LNCaP clone FGC (cell line): Measurements from ENCODE around the gene ARMH4.

Experiments
- DNase-seq: peaks from one replicate; pipeline ENCODE4 v3.0.0-alpha.2; 2011; ENCODE audit warnings: low read depth
- H3K4me3 ChIP-seq: 2 replicates; pipeline ENCODE4 v1.5.1; 2011; ENCODE audit warnings: mild to moderate bottlenecking, low read depth, low read length, control low read depth
- CTCF ChIP-seq: IDR thresholded peaks from 2 replicates; pipeline ENCODE4 v1.5.1; 2012; ENCODE audit warnings: mild to moderate bottlenecking; ENCODE audit not compliant: control insufficient read depth, insufficient read depth; ENCODE audit errors: extremely low read depth

ARMH4 gene

DNA sequence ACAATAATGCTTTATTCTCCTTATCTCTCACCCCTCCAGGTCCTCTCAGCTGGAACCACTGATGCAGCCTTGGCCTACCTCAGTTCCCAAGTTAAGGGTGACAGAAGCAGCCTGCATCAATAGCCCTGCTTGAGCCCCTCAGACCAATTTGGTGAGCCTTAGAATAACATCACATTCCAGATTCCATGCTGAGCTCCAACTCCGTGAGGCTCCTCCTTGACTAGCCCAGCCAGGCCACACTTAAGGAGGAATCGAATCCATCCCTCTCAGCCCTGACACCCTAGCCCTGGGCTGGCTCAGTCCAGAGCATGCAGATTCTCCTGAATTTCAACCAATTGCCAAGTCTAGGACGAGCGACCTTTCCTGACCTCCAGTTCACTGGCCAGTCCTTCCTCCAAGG is 91.1 kb downstream of the ARMH4 start:
- no peak overlapping the region for H3K4me3 ChIP-seq
- DNase-seq: no peak
- TF ChIP-seq CTCF: no peak

- H3K4me3 ChIP-seq: no peak overlapping the region
- TF ChIP-seq CTCF: no peak
- no peak for DNase-seq
These were observed 91.9 kb downstream of the ARMH4 start for GRCh38 chr14:58060077-58060476.

- TF ChIP-seq CTCF: no peak
- no peak for DNase-seq
- H3K4me3 ChIP-seq: no peak overlapping the region
These were observed 92.9 kb downstream of the ARMH4 start for GRCh38 chr14:58059126-58059525.

DNA sequence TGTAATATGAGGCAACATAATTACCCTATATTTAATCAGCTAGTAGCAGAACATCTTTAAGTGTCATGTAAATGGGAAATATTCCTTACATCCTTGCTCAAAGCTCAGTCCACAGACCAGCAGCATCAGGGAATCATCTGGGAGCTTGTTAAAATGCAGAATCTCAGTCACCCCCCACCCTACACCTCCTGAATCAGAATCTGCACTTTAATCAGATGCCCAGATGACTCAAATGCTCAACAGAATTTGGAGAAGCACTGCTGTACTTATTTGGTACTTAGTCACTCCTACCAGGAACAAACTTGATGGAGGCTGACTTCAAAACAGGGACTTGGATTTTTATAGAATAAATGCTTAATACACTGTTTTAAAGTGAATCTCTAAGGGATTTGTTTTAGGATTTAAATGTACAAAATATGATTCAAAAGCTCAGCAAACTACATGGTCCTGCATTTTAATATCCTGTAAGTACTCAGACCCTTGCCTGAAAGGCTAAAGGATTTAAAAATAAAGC is 96.5 kb downstream of the ARMH4 start:
- TF ChIP-seq CTCF: no peak
- no peak for DNase-seq

GRCh38 chr14:58054100-58054499 is 97.9 kb downstream of the ARMH4 start:
- no peak overlapping the region for H3K4me3 ChIP-seq
- no peak for DNase-seq
- no peak for TF ChIP-seq CTCF

More for the DNA sequence above, 96.5 kb downstream of the ARMH4 start:
- H3K4me3 ChIP-seq: no peak overlapping the region

- TF ChIP-seq CTCF: no peak
- no peak for DNase-seq
- H3K4me3 ChIP-seq: no peak overlapping the region
These were observed 103.8 kb downstream of the ARMH4 start for GRCh38 chr14:58048219-58048618.

- peak; percentile 21 for DNase-seq
- TF ChIP-seq CTCF: no peak
- no peak overlapping the region for H3K4me3 ChIP-seq
These were observed 124.1 kb downstream of the ARMH4 start for GRCh38 chr14:58027904-58028303.
